Fibroblast of the aortic adventitia (primary cell): ENCODE results near the gene IFNA1. TPM values are rescaled to one million over a fixed set of nuclear protein-coding genes. Genes with fewer than 3 reads are reported as not detected.

Experiments used
- DNase-seq: peaks from one replicate; pipeline ENCODE4 v3.0.0-alpha.2; 2010; ENCODE audit warnings: low read depth
- H3K4me3 ChIP-seq: 2 replicates; pipeline ENCODE4 v1.5.1; 2011; ENCODE audit warnings: low read depth, mild to moderate bottlenecking, control low read depth, low read length, moderate library complexity
- CTCF ChIP-seq: IDR thresholded peaks from 2 replicates; pipeline ENCODE4 v1.5.1; 2011; ENCODE audit warnings: mild to moderate bottlenecking, low read length, control low read depth, inconsistent platforms; ENCODE audit not compliant: insufficient read depth
- total RNA-seq: library from RNA; depleted of rRNA; stranded (reverse); fragments of >200 nt; gene quantifications from 2 replicates; pipeline ENCODE4 v1.2.3, GENCODE V29; 2012; ENCODE audit warnings: low replicate concordance

Gene IFNA1
- total RNA-seq, 1 donor, result not detected

GRCh38 chr9:21481470-21482056 is 41.3 kb downstream of the IFNA1 start:
- H3K4me3 ChIP-seq, result no peak overlapping the region
- peak; percentile 35 for DNase-seq
- TF ChIP-seq CTCF, result no peak

GRCh38 chr9:21482213-21482612 is 42.0 kb downstream of the IFNA1 start, which contains the start of gene IFNE:
IFNE (minus strand) TSS chr9:21482313; CDS start chr9:21481694, 619 bp downstream.
- no peak for TF ChIP-seq CTCF
- H3K4me3 ChIP-seq, result no peak within 1 kb of the TSS
- DNase-seq, result no peak

Other genes with a start within 250 kb of the IFNA1 start
- not detected in 2 replicates for gene IFNA7, start 238.2 kb upstream of the IFNA1 start, total RNA-seq
- not detected in 2 replicates for gene IFNA10, start 233.3 kb upstream of the IFNA1 start, total RNA-seq
- not detected in 2 replicates for gene IFNA16, start 223.1 kb upstream of the IFNA1 start, total RNA-seq
- not detected in 2 replicates for gene IFNA17, start 212.2 kb upstream of the IFNA1 start, total RNA-seq
- not detected in 2 replicates for gene IFNA14, start 200.4 kb upstream of the IFNA1 start, total RNA-seq
- gene IFNA5, start 135.1 kb upstream of the IFNA1 start, total RNA-seq, result 0.09 TPM in 1 of 2 replicates, not detected in the other
- 39.0 and 48.4 TPM in 2 replicates for gene KLHL9, start 105.0 kb upstream of the IFNA1 start, total RNA-seq
- not detected in 2 replicates for gene IFNA6, start 89.6 kb upstream of the IFNA1 start, total RNA-seq
- not detected in 2 replicates for gene IFNA13, start 72.4 kb upstream of the IFNA1 start, total RNA-seq
- not detected in 2 replicates for gene IFNA2, start 55.0 kb upstream of the IFNA1 start, total RNA-seq
- gene IFNA8, start 31.3 kb upstream of the IFNA1 start, total RNA-seq, result not detected in 2 replicates
- 4.5 and 18.3 TPM in 2 replicates for gene IFNE, start 41.9 kb downstream of the IFNA1 start, total RNA-seq